Mucosa of stomach (tissue), 1 donor: Measurements from ENCODE around the gene TIMM8A.

Source experiments
- H3K27me3 ChIP-seq: one replicate; pipeline ENCODE4 v1.7.0; 2013; ENCODE audit warnings: mild to moderate bottlenecking, low read length; ENCODE audit not compliant: control insufficient read depth, insufficient read depth
- H3K36me3 ChIP-seq: one replicate; pipeline ENCODE4 v1.7.0; 2013; ENCODE audit warnings: low read length; ENCODE audit not compliant: control insufficient read depth, insufficient read depth
- H3K4me1 ChIP-seq: one replicate; pipeline ENCODE4 v1.7.0; 2013; ENCODE audit warnings: mild to moderate bottlenecking, low read length; ENCODE audit not compliant: control insufficient read depth, insufficient read depth
- H3K4me3 ChIP-seq: one replicate; pipeline ENCODE4 v1.7.0; 2013; ENCODE audit warnings: low read length
- H3K9ac ChIP-seq: one replicate; pipeline ENCODE4 v1.7.0; 2013; ENCODE audit warnings: mild to moderate bottlenecking, low read length, moderate library complexity
- H3K9me3 ChIP-seq: one replicate; pipeline ENCODE4 v1.7.0; 2013; ENCODE audit warnings: mild to moderate bottlenecking, low read length, moderate library complexity; ENCODE audit not compliant: control insufficient read depth
- donor health status: Pancreatic carcinoma.

TIMM8A gene

DNA sequence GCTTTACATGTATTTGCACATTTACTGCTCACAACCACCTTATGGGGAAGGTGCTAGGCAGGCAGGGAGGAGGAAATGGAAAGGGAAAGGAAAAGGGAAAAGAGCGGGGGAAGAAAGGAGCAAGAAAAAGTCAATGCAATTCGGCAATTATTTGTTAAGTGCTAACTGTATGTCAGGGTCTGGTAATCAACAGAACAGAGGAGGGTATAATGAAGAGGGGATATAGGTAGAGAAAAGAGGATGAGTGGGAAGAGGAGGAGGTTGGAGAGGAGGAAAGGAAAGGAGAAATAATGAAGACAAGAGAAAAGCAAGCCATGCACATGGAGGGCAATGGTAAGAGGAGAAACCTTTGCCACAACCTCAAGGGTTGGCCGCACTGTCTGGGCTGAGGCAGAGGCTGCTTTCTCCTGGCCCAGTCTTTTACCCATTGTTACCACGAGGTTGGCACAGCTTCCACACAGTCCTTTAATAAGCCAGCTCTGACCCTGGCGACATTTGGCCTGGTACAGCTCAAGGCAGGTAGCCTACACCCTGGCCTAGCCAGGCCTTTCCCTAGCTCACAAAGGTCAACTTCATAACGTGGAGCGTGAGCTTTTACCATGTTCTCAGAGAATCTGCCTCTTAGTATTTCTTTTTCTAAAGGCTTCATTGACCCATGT, 36.6 kb upstream of the TIMM8A start:
- H3K4me3 ChIP-seq: no peak overlapping the region
- H3K36me3 ChIP-seq: no peaks in the 10 kb centered on the region
- no peak overlapping the region for H3K9ac ChIP-seq
- no peaks in the 10 kb centered on the region for H3K4me1 ChIP-seq
- no peaks in the 10 kb centered on the region for H3K27me3 ChIP-seq
- H3K9me3 ChIP-seq: no peaks in the 10 kb centered on the region

DNA sequence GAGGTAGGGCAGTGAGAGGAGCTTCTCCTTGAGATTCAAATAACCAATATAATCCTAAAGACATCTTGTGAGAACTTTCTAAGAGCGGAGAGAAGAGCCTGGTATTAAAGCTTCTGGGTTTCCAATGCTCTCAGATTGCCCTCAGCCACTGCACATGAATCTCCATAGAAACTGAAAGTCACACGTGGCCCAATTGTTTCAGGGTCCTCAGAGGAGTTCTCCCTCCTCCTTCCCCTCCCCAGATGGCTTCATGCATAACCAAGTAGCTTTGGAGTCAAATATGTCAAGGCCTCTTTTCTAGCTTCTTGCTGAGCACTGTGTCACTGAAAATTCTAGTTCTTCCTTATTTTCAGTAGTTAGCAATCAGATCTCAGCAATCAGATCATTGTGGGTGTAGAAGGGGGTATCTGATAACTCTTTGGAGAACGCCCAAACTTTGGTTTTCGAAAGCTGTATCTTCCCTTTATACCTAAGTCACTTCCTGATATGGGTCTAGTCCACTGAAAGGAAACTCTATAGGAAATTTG, 35.2 kb upstream of the TIMM8A start:
- H3K9me3 ChIP-seq: no peaks in the 10 kb centered on the region
- H3K4me1 ChIP-seq: no peaks in the 10 kb centered on the region
- no peaks in the 10 kb centered on the region for H3K27me3 ChIP-seq
- no peak overlapping the region for H3K4me3 ChIP-seq
- no peak overlapping the region for H3K9ac ChIP-seq
- H3K36me3 ChIP-seq: no peaks in the 10 kb centered on the region

DNA sequence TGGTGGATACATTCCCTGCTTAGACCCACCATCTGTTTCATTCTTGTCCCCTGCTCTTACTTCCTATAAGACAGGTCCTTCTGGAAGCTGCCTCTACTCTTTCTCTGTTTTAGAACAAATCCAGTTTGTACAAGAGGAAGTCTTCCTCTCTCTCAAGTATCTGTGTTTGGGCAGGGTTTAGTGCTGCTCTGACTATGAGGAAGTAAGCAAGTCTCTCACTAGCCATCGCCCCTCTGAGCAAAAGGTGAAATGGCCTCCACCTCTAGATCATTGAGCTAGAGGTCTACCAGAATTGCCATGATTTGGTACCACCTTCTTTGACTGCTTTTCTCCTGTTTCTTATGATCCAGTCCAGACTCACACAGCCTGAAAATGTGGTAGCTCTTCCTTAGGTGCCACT, 29.0 kb upstream of the TIMM8A start:
- Histone ChIP-seq H3K9ac (no peak overlapping the region), H3K4me1 (no peaks in the 10 kb centered on the region), H3K36me3 (no peaks in the 10 kb centered on the region), H3K27me3 (no peaks in the 10 kb centered on the region), H3K4me3 (no peak overlapping the region), H3K9me3 (no peaks in the 10 kb centered on the region)

DNA sequence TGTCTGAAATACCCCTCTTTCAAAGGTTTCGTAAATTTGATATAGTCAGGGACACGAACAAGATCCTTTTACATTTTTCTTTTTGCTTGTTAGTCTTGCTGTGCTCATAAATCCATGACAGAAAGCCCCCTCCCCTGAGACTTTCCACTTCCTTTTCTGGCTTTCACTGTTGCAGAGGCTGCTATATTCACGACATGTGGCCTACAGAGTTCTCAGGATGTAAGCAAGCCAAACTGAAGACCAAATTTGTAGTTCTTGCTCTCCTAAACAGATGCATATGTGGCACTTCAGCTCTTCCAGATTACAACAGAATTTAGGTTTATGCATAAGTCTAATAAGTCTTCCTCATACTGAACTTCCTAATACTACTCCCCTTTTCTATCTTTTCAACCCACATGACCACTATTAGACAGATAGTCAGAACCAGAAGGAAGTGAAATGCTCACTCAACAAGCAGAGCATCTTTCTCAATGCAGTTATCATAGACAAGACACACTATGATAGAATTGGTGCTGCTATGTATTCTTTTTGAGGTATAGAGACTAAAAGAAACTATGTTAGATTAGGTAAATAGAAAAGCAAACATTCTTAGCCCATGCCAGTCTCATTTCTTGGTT, 22.5 kb upstream of the TIMM8A start:
- Histone ChIP-seq H3K9ac (no peak overlapping the region), H3K36me3 (no peaks in the 10 kb centered on the region), H3K4me1 (no peaks in the 10 kb centered on the region), H3K9me3 (no peaks in the 10 kb centered on the region), H3K4me3 (no peak overlapping the region), H3K27me3 (no peaks in the 10 kb centered on the region)

DNA sequence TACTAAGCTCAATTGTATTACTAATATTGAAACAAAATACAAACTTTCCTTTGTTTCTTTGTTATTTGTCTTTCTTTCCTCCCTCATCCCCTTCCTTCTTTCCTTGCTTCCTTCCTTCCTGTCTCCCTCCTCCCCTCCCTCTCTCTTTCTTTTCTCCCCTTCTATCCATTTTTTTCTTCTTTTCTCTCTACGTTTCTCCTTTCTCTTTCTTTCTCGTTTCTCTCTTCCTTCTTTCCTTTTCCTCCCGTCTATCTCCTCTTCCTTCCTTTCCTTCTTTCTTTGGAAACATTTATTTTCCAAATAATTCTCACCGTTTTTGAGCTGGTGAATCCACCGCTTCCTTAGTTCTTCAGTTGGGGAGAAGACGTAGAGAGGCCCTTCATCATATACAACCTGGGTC, 21.1 kb upstream of the TIMM8A start:
- Histone ChIP-seq H3K27me3 (no peaks in the 10 kb centered on the region), H3K4me1 (no peaks in the 10 kb centered on the region)

DNA sequence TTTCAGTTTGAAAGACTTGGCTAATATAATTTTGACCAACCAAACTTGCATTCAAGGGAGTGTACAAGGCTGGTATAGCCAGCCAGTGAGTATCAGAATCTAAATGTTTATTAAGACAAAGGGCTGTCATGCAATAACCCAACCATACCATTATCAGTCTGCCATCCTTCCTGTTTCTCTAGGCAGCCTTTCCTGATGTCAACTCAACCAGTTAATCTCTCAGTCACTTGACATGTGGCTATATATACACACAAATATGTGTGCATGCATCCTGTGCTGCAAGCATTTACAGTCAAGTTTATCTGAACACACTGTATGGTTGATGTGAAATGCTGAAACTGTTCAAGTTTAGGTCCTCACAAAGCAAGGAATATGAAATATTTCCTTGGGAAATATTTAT, 20.3 kb upstream of the TIMM8A start:
- Histone ChIP-seq H3K4me3 (no peak overlapping the region), H3K27me3 (no peaks in the 10 kb centered on the region), H3K36me3 (no peaks in the 10 kb centered on the region), H3K4me1 (no peaks in the 10 kb centered on the region), H3K9me3 (no peaks in the 10 kb centered on the region), H3K9ac (no peak overlapping the region)

More for the DNA sequence above, 21.1 kb upstream of the TIMM8A start:
- Histone ChIP-seq H3K36me3 (no peaks in the 10 kb centered on the region), H3K4me3 (no peak overlapping the region), H3K9ac (no peak overlapping the region), H3K9me3 (no peaks in the 10 kb centered on the region)

DNA sequence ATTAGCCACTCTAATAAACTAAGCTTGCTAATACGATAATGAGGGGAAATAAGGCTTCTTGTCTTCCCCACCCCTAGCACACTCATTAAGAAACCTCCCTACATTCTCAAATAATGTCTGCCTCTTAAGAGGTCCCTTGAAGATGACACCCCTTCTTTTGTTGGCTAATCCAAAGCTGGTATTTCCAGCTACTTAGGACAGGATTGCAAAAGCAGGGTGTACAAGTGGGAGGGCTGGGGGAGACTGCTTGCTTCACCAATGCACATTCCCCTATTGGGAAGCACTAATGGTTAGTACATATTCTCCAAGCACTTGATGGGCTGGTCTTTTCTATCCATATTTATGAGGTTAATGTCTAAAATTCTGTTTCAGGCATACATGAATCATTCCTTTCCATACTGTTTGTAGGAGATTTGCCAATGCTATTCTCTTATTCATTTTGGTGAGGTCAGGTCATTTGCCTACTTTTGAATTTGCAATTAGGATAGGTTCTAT, 16.8 kb upstream of the TIMM8A start:
- H3K36me3 ChIP-seq: no peaks in the 10 kb centered on the region
- no peaks in the 10 kb centered on the region for H3K9me3 ChIP-seq
- H3K4me3 ChIP-seq: no peak overlapping the region

DNA sequence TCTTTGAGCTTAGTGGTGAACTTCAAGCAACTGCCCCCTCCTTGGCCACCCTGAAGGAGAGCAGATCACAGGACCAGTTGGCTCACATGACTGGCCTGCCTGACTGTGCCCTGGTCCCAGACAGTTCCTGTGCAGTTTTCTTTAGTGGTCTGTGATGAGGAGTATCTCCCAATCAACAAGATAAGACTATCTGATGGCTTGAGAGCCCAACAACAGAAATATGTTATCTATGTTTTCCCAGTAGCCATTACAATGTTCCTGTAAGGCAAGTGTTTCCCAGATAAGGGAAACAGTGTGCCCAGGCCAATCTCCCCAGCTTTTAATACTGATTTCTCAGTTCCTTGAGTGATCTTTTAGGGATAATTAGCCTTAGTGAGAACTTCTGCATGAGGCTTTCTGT, 14.2 kb upstream of the TIMM8A start:
- no peaks in the 10 kb centered on the region for H3K4me1 ChIP-seq

More for the DNA sequence above, 16.8 kb upstream of the TIMM8A start:
- no peak overlapping the region for H3K9ac ChIP-seq
- H3K27me3 ChIP-seq: no peaks in the 10 kb centered on the region
- H3K4me1 ChIP-seq: no peaks in the 10 kb centered on the region

DNA sequence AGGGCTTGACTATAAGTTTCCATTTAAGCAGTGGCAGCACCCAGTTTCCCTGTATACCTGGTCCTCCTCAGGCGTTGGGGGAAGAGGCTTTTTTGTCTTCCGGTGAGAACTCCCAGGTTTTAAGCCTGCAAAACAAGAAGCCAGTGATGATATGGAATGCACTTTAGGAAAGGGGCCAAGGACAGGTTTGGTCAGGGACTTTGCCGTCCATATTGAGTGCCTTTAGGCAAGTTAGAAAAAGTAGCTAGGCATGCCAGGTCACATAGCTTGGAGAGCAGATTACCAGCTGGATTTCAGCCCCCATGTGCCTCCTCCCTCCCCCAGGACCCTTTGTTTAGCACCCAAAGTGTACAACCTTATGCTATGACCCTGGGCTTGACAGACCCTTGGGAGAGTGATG, 13.6 kb upstream of the TIMM8A start:
- Histone ChIP-seq H3K4me3 (no peak overlapping the region), H3K4me1 (no peaks in the 10 kb centered on the region), H3K9me3 (no peaks in the 10 kb centered on the region), H3K36me3 (no peaks in the 10 kb centered on the region), H3K9ac (no peak overlapping the region), H3K27me3 (no peaks in the 10 kb centered on the region)

More for the DNA sequence above, 14.2 kb upstream of the TIMM8A start:
- Histone ChIP-seq H3K36me3 (no peaks in the 10 kb centered on the region), H3K9me3 (no peaks in the 10 kb centered on the region), H3K4me3 (no peak overlapping the region), H3K27me3 (no peaks in the 10 kb centered on the region), H3K9ac (no peak overlapping the region)

DNA sequence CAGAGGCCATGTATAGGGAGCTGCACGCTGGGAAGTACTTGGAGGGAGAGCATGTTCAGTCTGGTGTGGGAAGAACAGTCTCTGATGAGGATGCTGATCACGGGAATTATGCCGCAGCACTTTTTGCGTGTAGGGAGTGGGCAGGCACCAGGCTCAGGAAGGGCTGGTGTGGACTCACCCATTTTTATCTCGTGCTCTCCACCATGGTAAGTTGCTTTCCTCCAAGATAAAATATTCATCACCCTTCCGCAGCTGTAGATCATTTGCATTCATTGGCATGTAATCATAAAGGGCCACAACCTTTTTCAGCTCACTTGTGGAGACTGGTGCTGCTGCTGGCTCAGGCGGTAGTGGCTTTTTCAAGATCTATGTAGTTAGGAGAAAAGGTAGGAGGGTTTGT, 11.8 kb upstream of the TIMM8A start:
- H3K9me3 ChIP-seq: no peaks in the 10 kb centered on the region

DNA sequence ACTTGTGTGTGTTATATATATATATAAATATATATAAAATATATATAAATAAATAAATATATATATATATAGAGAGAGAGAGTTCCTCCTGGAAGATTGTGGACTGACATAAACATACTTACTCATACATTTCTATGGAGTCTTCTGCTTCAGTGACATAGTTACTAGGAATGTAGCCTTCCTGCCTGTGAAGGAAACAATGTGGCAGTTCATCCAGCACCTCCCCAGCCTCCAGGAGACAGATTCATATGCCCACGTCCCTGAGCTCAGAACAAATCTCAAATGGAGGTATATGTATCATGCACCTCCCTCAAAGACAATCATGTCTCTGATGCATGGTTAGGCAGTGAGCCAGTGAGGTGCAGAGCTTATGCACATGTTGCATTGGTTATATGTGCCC, 11.4 kb upstream of the TIMM8A start:
- H3K4me1 ChIP-seq: no peaks in the 10 kb centered on the region
- H3K4me3 ChIP-seq: no peak overlapping the region
- no peak overlapping the region for H3K9ac ChIP-seq
- H3K36me3 ChIP-seq: no peaks in the 10 kb centered on the region
- H3K27me3 ChIP-seq: no peaks in the 10 kb centered on the region
- no peaks in the 10 kb centered on the region for H3K9me3 ChIP-seq

More for the DNA sequence above, 11.8 kb upstream of the TIMM8A start:
- no peak overlapping the region for H3K4me3 ChIP-seq
- H3K36me3 ChIP-seq: no peaks in the 10 kb centered on the region
- no peaks in the 10 kb centered on the region for H3K27me3 ChIP-seq
- H3K4me1 ChIP-seq: no peaks in the 10 kb centered on the region
- no peak overlapping the region for H3K9ac ChIP-seq

DNA sequence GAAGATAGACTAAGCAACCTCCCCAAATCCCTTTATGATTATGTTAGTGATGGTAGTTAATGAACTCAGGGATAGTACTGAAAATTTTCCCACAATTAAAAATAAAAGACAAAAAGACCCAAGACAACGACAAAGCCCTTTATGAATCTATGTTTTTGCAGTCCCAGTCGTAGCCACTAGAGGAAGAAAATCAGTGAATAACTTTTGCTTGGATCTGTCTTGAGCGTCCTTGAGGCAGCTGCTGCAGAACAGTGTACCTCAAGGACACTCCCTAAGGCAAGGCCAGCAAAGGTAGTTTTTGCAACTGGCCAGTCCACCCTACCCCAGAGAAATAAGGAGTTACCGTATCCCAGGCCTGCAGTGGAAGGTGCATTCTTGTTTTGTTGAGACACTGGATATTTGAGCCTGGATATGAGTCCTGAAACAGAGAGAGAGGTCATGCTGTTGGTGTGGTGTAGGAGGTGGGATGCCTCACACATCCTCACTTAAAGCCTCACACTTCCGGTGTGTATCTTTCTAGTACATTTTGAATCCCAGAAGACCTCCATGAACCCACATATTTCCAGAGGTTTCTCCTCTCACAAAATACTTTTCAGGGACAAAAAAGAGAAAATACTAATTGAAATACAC, 8.7 kb upstream of the TIMM8A start:
- no peak overlapping the region for H3K4me3 ChIP-seq
- H3K4me1 ChIP-seq: no peaks in the 10 kb centered on the region
- H3K27me3 ChIP-seq: no peaks in the 10 kb centered on the region
- no peaks in the 10 kb centered on the region for H3K36me3 ChIP-seq
- no peaks in the 10 kb centered on the region for H3K9me3 ChIP-seq
- no peak overlapping the region for H3K9ac ChIP-seq
